Stomach (tissue), 4 donors: Measurements from ENCODE around the gene BACE2.

ENCODE experiments used
- CTCF ChIP-seq, 7 experiments: fragments of 450-650 bp in 4 of 7; fragments of 200-600 bp in 3 of 7; sonication (generic) in 3 of 7; IDR thresholded peaks; one replicate each; pipeline ENCODE4 v1.5.1; 2016 to 2019; ENCODE audit warnings: antibody characterized with exemption in 7 of 7, control low read depth in 2 of 7, mild to moderate bottlenecking in 1 of 7
- POLR2A ChIP-seq, 4 donors: fragments of 450-650 bp; IDR thresholded peaks; one replicate each; pipeline ENCODE4 v1.6.1; 2016; ENCODE audit warnings: antibody characterized with exemption in 4 of 4, control low read depth in 2 of 4, mild to moderate bottlenecking in 1 of 4, moderate library complexity in 1 of 4

DNA sequence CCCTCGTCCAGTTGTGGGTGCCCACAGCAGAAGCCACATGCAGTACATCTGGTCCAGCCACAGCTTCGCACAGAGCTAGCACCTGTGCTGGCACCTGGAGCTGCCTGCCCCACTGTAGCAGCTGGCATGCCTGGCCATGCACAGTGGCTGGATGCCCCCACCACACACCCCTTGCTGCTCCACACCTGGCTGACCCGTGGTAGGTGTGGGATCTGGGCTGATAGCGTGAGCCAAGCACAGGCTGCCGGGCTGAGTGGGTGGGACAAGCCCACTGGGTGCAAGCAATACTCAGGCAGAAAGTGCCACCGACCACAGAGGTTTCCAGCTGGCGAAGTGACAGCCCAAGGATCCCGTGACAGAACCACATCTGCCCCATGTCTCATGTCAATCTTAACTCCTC, 30.6 kb upstream of the BACE2 start:
- TF ChIP-seq CTCF (IDR thresholded peaks at IDR 0.05), result no peak
- no peak for TF ChIP-seq POLR2A (IDR thresholded peaks at IDR 0.05)
